Measurements from ENCODE around the gene CADM1.

- TF ChIP-seq RAD21 (IDR thresholded peaks at IDR 0.05) (peak in 1 of 2 donors; percentile 17), CTCF (IDR thresholded peaks at IDR 0.05; ENCODE audit: low read depth, low read length, missing input control) (no peak), GABPA (IDR thresholded peaks at IDR 0.05 in 1 of 2, conservative IDR thresholded peaks at IDR 0.05 in 1 of 2) (no peak), ATF3 (IDR thresholded peaks at IDR 0.05) (no peak), YY1 (IDR thresholded peaks at IDR 0.05) (no peak), REST (IDR thresholded peaks at IDR 0.05) (no peak), MAX (IDR thresholded peaks at IDR 0.05) (no peak), JUND (IDR thresholded peaks at IDR 0.05) (peak in 1 of 2 donors; percentile 50)
Observed at GRCh38 chr11:115377882-115378296, 126.3 kb downstream of the CADM1 start.

Measured in liver (tissue), 3 donors.